Panc1 (cell line): ENCODE data around the gene STXBP5L. TPM values are rescaled to one million over a fixed set of nuclear protein-coding genes. Genes with fewer than 3 reads are reported as not detected.

Experiments used
- ATAC-seq: fragments of 200-7000 bp; cut with Tn5 transposase; 2 replicates; pipeline ENCODE4 v1.9.1; 2020; ENCODE audit warnings: mild to moderate bottlenecking, moderate library complexity
- Bru-seq: library from RNA; stranded (reverse); fragments of 400-500 nt; gene quantifications from one replicate; lab custom pipeline; 2021; lab: Mats Ljungman, UMichigan
- BruChase-seq, 2 experiments: library from RNA; stranded (reverse); fragments of 400-500 nt; gene quantifications; one replicate each; lab custom pipeline; 2021; lab: Mats Ljungman, UMichigan
- BruUV-seq: library from RNA; stranded (reverse); fragments of 400-500 nt; replicated peaks from 2 replicates; lab custom pipeline; 2021; lab: Mats Ljungman, UMichigan
- CTCF ChIA-PET: fragments of 300-600 bp; sonication (Branson Sonifier 250); formaldehyde crosslinking; loops from one replicate; lab custom pipeline; 2022; ENCODE audit warnings: antibody characterized with exemption; lab: Charles Lee
- POLR2A ChIA-PET: fragments of 300-600 bp; sonication (Branson Sonifier 250); formaldehyde crosslinking; loops from one replicate; lab custom pipeline; 2022; ENCODE audit warnings: antibody characterized with exemption; lab: Charles Lee
- DNase-seq: peaks from one replicate; pipeline ENCODE4 v3.0.0-alpha.2; 2010; ENCODE audit warnings: low read depth, low spot score
- H3K27ac ChIP-seq: 2 replicates; pipeline ENCODE4 v1.5.1; 2011; ENCODE audit warnings: mild to moderate bottlenecking, low read length, inconsistent platforms
- H3K27me3 ChIP-seq: fragments of 200-500 bp; sonication (Bioruptor generic); 2 replicates; pipeline ENCODE4 v1.6.0; 2014; ENCODE audit warnings: low read length, inconsistent platforms; ENCODE audit not compliant: control insufficient read depth, insufficient read depth
- H3K36me3 ChIP-seq: fragments of 200-500 bp; sonication (Bioruptor generic); 2 replicates; pipeline ENCODE4 v1.5.1; 2014; ENCODE audit warnings: inconsistent platforms, mild to moderate bottlenecking, low read length, moderate library complexity; ENCODE audit not compliant: control insufficient read depth, insufficient read depth
- H3K4me1 ChIP-seq: 2 replicates; pipeline ENCODE4 v1.5.1; 2011; ENCODE audit warnings: inconsistent platforms, mild to moderate bottlenecking, low read length, moderate library complexity; ENCODE audit not compliant: control insufficient read depth, insufficient read depth
- H3K4me3 ChIP-seq, 2 experiments: 2 replicates each; pipeline ENCODE4 v1.5.1; 2011 to 2012; ENCODE audit warnings: low read depth in 2 of 2, low read length in 2 of 2, mild to moderate bottlenecking in 2 of 2, inconsistent platforms in 1 of 2, moderate library complexity in 1 of 2
- H3K9me3 ChIP-seq: fragments of 200-500 bp; sonication (Bioruptor generic); 2 replicates; pipeline ENCODE4 v1.5.1; 2014; ENCODE audit warnings: low read depth, mild to moderate bottlenecking, inconsistent platforms, low read length, moderate library complexity; ENCODE audit not compliant: control insufficient read depth, insufficient read depth
- CTCF ChIP-seq: fragments of 450-650 bp; IDR thresholded peaks from 2 replicates; pipeline ENCODE4 v1.5.1; 2017; ENCODE audit warnings: mild to moderate bottlenecking
- POLR2AphosphoS5 ChIP-seq: IDR thresholded peaks from 2 replicates; pipeline ENCODE4 v1.6.1; 2012; ENCODE audit warnings: mild to moderate bottlenecking, low read depth, low read length, moderate library complexity
- REST ChIP-seq, 2 experiments: IDR thresholded peaks; 2 replicates each; pipeline ENCODE4 v1.6.1; 2011 to 2012; ENCODE audit warnings: low read depth in 2 of 2, control low read depth in 1 of 2, low read length in 1 of 2, mild to moderate bottlenecking in 1 of 2, moderate library complexity in 1 of 2; ENCODE audit not compliant: insufficient read depth in 1 of 2
- SIN3A ChIP-seq: IDR thresholded peaks from 2 replicates; pipeline ENCODE4 v1.6.1; 2012; ENCODE audit warnings: low read depth, mild to moderate bottlenecking, low read length, moderate library complexity, borderline replicate concordance; ENCODE audit not compliant: insufficient read depth
- TCF7L2 ChIP-seq: IDR thresholded peaks from 2 replicates; pipeline ENCODE4 v1.6.1; 2011; ENCODE audit warnings: mild to moderate bottlenecking, low read depth, low read length, inconsistent platforms
- in situ Hi-C: cut with HindIII; loops from 2 replicates; pipeline ENCODE4 v1.10.0; 2016; ENCODE audit warnings: low sequenced_read_pairs, low pct_unique_long_range_greater_than_20kb
- intact Hi-C: fragments of 100-400 bp; cut with micrococcal nuclease; formaldehyde crosslinking; loops from one replicate; pipeline ENCODE4 v1.10.0; 2022; ENCODE audit not compliant: unreplicated experiment
- long read RNA-seq: library from polyadenylated mRNA; unstranded; transcript quantifications from one replicate; pipeline ENCODE4 v2.0.0, GENCODE V29; 2021; ENCODE audit not compliant: unreplicated experiment
- polyA plus RNA-seq: library from polyadenylated mRNA; unstranded; fragments of >200 nt; gene quantifications from one replicate; pipeline ENCODE4 v1.2.1, GENCODE V29; 2012; ENCODE audit warnings: missing spikeins; ENCODE audit not compliant: insufficient read length
- total RNA-seq: library from RNA; stranded (reverse); gene quantifications from one replicate; pipeline ENCODE4 v1.2.1, GENCODE V29; 2021; ENCODE audit not compliant: unreplicated experiment

The STXBP5L gene
- total RNA-seq: 0.05 TPM
- polyA plus RNA-seq: not detected
- percentile 22 among the genes with signal in this experiment for Bru-seq, nascent RNA
- BruChase-seq, experiment 1, labeled RNA remaining after a 2-hour chase: percentile 14 among the genes with signal in this experiment
- BruChase-seq, experiment 2, labeled RNA remaining after a 6-hour chase: percentile 14 among the genes with signal in this experiment
- long read RNA-seq: 0 reads

DNA sequence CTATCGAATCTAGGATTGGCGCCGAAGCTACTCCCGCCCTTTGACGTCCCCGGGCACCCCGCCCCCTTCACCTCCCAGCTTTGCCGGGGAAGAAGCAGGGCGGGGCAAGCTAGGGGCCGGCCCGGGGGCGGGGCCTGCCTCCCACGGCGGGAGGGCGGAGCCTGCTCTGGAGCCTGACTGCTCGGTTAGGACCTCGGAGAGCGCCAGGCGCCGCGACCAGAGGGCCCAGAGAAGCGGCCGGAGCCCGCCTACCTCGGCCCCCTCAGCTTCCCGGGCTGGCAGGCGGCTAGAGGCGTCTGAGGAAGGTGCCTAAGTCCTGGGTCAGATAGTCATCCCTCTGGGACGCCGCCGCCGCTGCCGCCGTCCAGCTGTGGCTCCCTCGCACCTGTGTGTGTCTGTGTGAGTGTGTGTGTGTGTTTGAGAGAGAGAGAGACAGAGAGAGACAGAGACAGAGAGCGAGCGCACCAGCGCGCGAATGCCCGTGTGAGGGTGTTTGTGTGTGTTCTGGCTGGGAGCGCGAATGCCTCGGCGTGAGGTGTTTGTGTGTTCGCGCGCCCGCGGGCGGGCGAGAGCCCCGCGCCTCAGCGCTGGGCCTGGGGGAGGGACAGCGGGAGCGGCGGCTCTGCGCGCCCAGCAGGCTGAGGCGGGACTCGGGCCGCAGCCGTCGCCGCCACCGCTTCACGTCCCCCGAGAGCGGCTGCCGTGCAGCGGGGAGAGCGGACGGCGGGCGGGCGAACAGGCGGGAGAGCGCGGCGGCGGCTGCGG is at the start of gene STXBP5L:
Gene STXBP5L (plus strand): TSS at position 176 of the 765 bp plus-strand sequence. CDS start 1,374 bp downstream, outside the sequence.
- Histone ChIP-seq H3K36me3 (no peaks in the 10 kb centered on the region), H3K27me3 (peaks cover 48% of the 10 kb centered on the region), H3K4me1 (0 out of 2 replicates have a peak, but pooled peaks cover 2% of the 10 kb centered on the region), H3K9me3 (no peaks in the 10 kb centered on the region), H3K27ac (no peak within 1 kb of the TSS), H3K4me3 (peak within 1 kb of the TSS; percentile 44 to 54)
- intact Hi-C loops (no loop called here), in situ Hi-C loops (no loop called here)
- TF ChIP-seq CTCF: no peak
- TF ChIP-seq REST (IDR thresholded peaks at IDR 0.05; ENCODE audit: insufficient read depth in 1 of 2, low read depth in 2 of 2, low read length in 1 of 2): peak; percentile 91 to 92
- peak; percentile 95 for ATAC-seq
- no peak for DNase-seq
- POLR2A ChIA-PET: no interaction called here
- CTCF ChIA-PET: no interaction called here
- no TSS peak for BruUV-seq

DNA sequence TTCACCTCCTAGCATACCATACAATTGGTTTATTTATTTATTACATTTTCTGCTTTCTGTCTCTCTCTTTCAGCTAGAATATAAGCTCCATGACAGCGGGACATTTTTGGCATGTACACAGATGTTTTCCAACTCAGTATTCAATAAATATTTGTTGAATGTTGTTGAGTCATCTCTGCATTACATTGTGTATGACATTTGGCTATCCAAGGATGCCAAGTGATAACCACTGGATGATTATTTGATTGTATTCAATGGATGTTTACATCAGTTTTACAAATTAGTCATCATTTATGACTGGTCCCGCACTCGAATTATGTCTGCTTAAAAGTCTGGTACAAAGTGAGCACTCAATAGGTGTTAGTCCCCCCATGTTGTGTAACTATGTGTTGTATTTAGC is 49.5 kb upstream of the STXBP5L start:
- intact Hi-C loops: no loop called here
- no peak for ATAC-seq
- Histone ChIP-seq H3K9me3 (no peaks in the 10 kb centered on the region), H3K4me1 (no peaks in the 10 kb centered on the region), H3K4me3 (no peak overlapping the region), H3K27ac (no peak overlapping the region), H3K27me3 (peaks cover 2% of the 10 kb centered on the region; the same call in 1 of the 2 replicates), H3K36me3 (no peaks in the 10 kb centered on the region)
- ChIA-PET CTCF (no interaction called here), POLR2A (no interaction called here)
- no peak for DNase-seq
- no TSS peak for BruUV-seq
- in situ Hi-C loops: no loop called here
- TF ChIP-seq SIN3A (no peak), POLR2AphosphoS5 (no peak), CTCF (no peak), REST (IDR thresholded peaks at IDR 0.05; ENCODE audit: insufficient read depth in 1 of 2, low read depth in 2 of 2, low read length in 1 of 2) (no peak), TCF7L2 (no peak)
